MM.1S (cell line): ENCODE results near the gene MAP3K3.

ENCODE experiments used
- DNase-seq: peaks from one replicate; pipeline ENCODE4 v3.0.0-alpha.2; 2015
- H2AFZ ChIP-seq: fragments of 300-600 bp; sonication (generic); 2 replicates; pipeline ENCODE4 v1.6.0; 2016; ENCODE audit warnings: antibody characterized with exemption, low read length
- H3F3A ChIP-seq: fragments of 300-600 bp; sonication (generic); 2 replicates; pipeline ENCODE4 v1.6.1; 2016; ENCODE audit warnings: mild to moderate bottlenecking, antibody characterized with exemption, low read length, moderate library complexity, mixed read lengths; ENCODE audit not compliant: insufficient read depth
- H3K27ac ChIP-seq: fragments of 300-600 bp; sonication (generic); 2 replicates; pipeline ENCODE4 v1.5.1; 2016; ENCODE audit warnings: mild to moderate bottlenecking, low read length
- H3K27me3 ChIP-seq: fragments of 300-600 bp; sonication (generic); replicated peaks from 2 replicates; pipeline ENCODE4 v1.6.0; 2016; ENCODE audit warnings: low read length; ENCODE audit not compliant: insufficient read depth
- H3K36me3 ChIP-seq: fragments of 300-600 bp; sonication (generic); replicated peaks from 2 replicates; pipeline ENCODE4 v1.6.1; 2016; ENCODE audit warnings: mild to moderate bottlenecking, low read length, mixed read lengths; ENCODE audit not compliant: insufficient read depth
- H3K4me1 ChIP-seq: fragments of 300-600 bp; sonication (generic); 2 replicates; pipeline ENCODE4 v1.6.1; 2016; ENCODE audit warnings: low read length, mixed read lengths
- H3K4me2 ChIP-seq: fragments of 300-600 bp; sonication (generic); 2 replicates; pipeline ENCODE4 v1.6.0; 2016; ENCODE audit warnings: low read depth, low read length
- H3K4me3 ChIP-seq: fragments of 300-600 bp; sonication (generic); 2 replicates; pipeline ENCODE4 v1.5.1; 2016; ENCODE audit warnings: low read length, mixed read lengths
- H3K79me2 ChIP-seq: fragments of 300-600 bp; sonication (generic); 2 replicates; pipeline ENCODE4 v1.6.1; 2016; ENCODE audit warnings: mixed run types, low read length, mixed read lengths
- H3K9ac ChIP-seq: fragments of 300-600 bp; sonication (generic); 2 replicates; pipeline ENCODE4 v1.6.1; 2016; ENCODE audit warnings: low read length, mixed read lengths
- H3K9me2 ChIP-seq: fragments of 300-600 bp; sonication (generic); replicated peaks from 2 replicates; pipeline ENCODE4 v1.6.1; 2016; ENCODE audit warnings: mild to moderate bottlenecking, low read length, mixed read lengths; ENCODE audit not compliant: insufficient read depth
- H3K9me3 ChIP-seq: fragments of 300-600 bp; sonication (generic); replicated peaks from 2 replicates; pipeline ENCODE4 v1.6.1; 2016; ENCODE audit warnings: mild to moderate bottlenecking, low read length, mixed read lengths; ENCODE audit not compliant: insufficient read depth
- H4K20me1 ChIP-seq: fragments of 300-600 bp; sonication (generic); 2 replicates; pipeline ENCODE4 v1.6.1; 2016; ENCODE audit warnings: mild to moderate bottlenecking, low read length, moderate library complexity, mixed read lengths; ENCODE audit not compliant: insufficient read depth
- CTCF ChIP-seq: fragments of 300-600 bp; sonication (generic); IDR thresholded peaks from 2 replicates; pipeline ENCODE4 v1.5.1; 2016; ENCODE audit warnings: antibody characterized with exemption, low read length, mixed read lengths
- EZH2 ChIP-seq: fragments of 300-600 bp; sonication (generic); optimal IDR thresholded peaks from 2 replicates; pipeline ENCODE3; 2017; ENCODE audit warnings: low read depth, mild to moderate bottlenecking, antibody characterized with exemption, low read length, mixed read lengths
- EZH2phosphoT487 ChIP-seq: fragments of 300-600 bp; sonication (generic); IDR thresholded peaks from 2 replicates; pipeline ENCODE4 v1.6.1; 2018; ENCODE audit warnings: antibody characterized with exemption, low read length

MAP3K3 gene

GRCh38 chr17:63622574-63623390 lies 565 bp downstream of the MAP3K3 start:
- no peak overlapping the region for H3K27ac ChIP-seq
- H3K4me3 ChIP-seq: peak overlapping the region; percentile 87
- no peaks in the 10 kb centered on the region for H4K20me1 ChIP-seq
- no peaks in the 10 kb centered on the region for H3K9me2 ChIP-seq
- no peaks in the 10 kb centered on the region for H3K9me3 ChIP-seq
- peak; percentile 52 for DNase-seq
- peaks cover 10% of the 10 kb centered on the region; the same call in 1 of the 2 replicates for H3F3A ChIP-seq
- peaks cover 14% of the 10 kb centered on the region for H3K4me1 ChIP-seq
- H3K9ac ChIP-seq: peak overlapping the region; percentile 59; the same call in 1 of the 2 replicates
- no peak for TF ChIP-seq CTCF
- TF ChIP-seq EZH2phosphoT487: no peak
- no peak for TF ChIP-seq EZH2
- H2AFZ ChIP-seq: peak overlapping the region; percentile 67
- H3K36me3 ChIP-seq: no peaks in the 10 kb centered on the region
- H3K79me2 ChIP-seq: peaks cover 43% of the 10 kb centered on the region
- H3K27me3 ChIP-seq: no peaks in the 10 kb centered on the region
- H3K4me2 ChIP-seq: peak overlapping the region; percentile 89

- Histone ChIP-seq H3K36me3 (no peaks in the 10 kb centered on the region), H3K9me2 (no peaks in the 10 kb centered on the region), H3K4me3 (peak overlapping the region; percentile 87; the same call in 1 of the 2 replicates), H2AFZ (no peak overlapping the region), H3K4me1 (peaks cover 14% of the 10 kb centered on the region), H3K27ac (no peak overlapping the region), H3K9ac (no peak overlapping the region; the same call in 1 of the 2 replicates), H4K20me1 (no peaks in the 10 kb centered on the region), H3K4me2 (peak overlapping the region; percentile 89), H3F3A (peaks cover 10% of the 10 kb centered on the region; the same call in 1 of the 2 replicates), H3K27me3 (no peaks in the 10 kb centered on the region), H3K9me3 (no peaks in the 10 kb centered on the region), H3K79me2 (peaks cover 50% of the 10 kb centered on the region)
- DNase-seq: no peak
- TF ChIP-seq EZH2: no peak
- TF ChIP-seq CTCF: no peak
Measured at GRCh38 chr17:63623786-63624530, 1.7 kb downstream of the MAP3K3 start.

- Histone ChIP-seq H3K9ac (no peak overlapping the region), H3K79me2 (peaks cover 54% of the 10 kb centered on the region), H3K4me3 (no peak overlapping the region), H2AFZ (no peak overlapping the region), H3F3A (peaks cover 10% of the 10 kb centered on the region; the same call in 1 of the 2 replicates), H3K27me3 (no peaks in the 10 kb centered on the region), H3K4me2 (no peak overlapping the region), H3K27ac (no peak overlapping the region), H3K4me1 (peaks cover 14% of the 10 kb centered on the region), H3K9me2 (no peaks in the 10 kb centered on the region), H3K36me3 (no peaks in the 10 kb centered on the region), H3K9me3 (no peaks in the 10 kb centered on the region), H4K20me1 (no peaks in the 10 kb centered on the region)
- no peak for DNase-seq
- no peak for TF ChIP-seq EZH2phosphoT487
- no peak for TF ChIP-seq CTCF
- no peak for TF ChIP-seq EZH2
Measured at GRCh38 chr17:63624531-63624880, 2.3 kb downstream of the MAP3K3 start.
